SK-N-SH treated with all-trans-retinoic acid at 6 μM for 48 hours (cell line): ENCODE data around the gene TANGO2.

Experiments
- ATAC-seq: fragments of 200-7000 bp; cut with Tn5 transposase; 3 replicates; pipeline ENCODE4 v1.9.1; 2020; ENCODE audit warnings: mild to moderate bottlenecking, moderate library complexity
- ARNTL ChIP-seq: fragments of 450-650 bp; formaldehyde crosslinking; IDR thresholded peaks from 2 replicates; pipeline ENCODE4 v1.5.0; 2020; ENCODE audit warnings: low read depth, mild to moderate bottlenecking, moderate library complexity, borderline replicate concordance
- CSDC2 ChIP-seq: fragments of 250-450 bp; sonication (Bioruptor Pico); IDR thresholded peaks from 2 replicates; pipeline ENCODE4 v1.5.0; 2020; ENCODE audit warnings: mild to moderate bottlenecking, moderate library complexity
- GLIS3 ChIP-seq: fragments of 250-450 bp; sonication (Bioruptor Pico); IDR thresholded peaks from 2 replicates; pipeline ENCODE4 v1.5.0; 2020; ENCODE audit warnings: mild to moderate bottlenecking, moderate library complexity
- OSR1 ChIP-seq: fragments of 250-450 bp; sonication (Bioruptor Pico); IDR thresholded peaks from 2 replicates; pipeline ENCODE4 v1.8.0; 2022; ENCODE audit warnings: moderate library complexity, mild to moderate bottlenecking, inconsistent platforms
- PPARA ChIP-seq: fragments of 250-450 bp; sonication (Bioruptor Pico); IDR thresholded peaks from 2 replicates; pipeline ENCODE4 v1.5.0; 2020; ENCODE audit warnings: mild to moderate bottlenecking, borderline replicate concordance
- SNAI2 ChIP-seq: fragments of 250-450 bp; sonication (Bioruptor Pico); IDR thresholded peaks from 2 replicates; pipeline ENCODE4 v1.5.0; 2020; ENCODE audit warnings: mild to moderate bottlenecking, moderate library complexity
- TCF4 ChIP-seq: fragments of 250-450 bp; sonication (Bioruptor Pico); IDR thresholded peaks from 2 replicates; pipeline ENCODE4 v1.8.0; 2021; ENCODE audit warnings: mild to moderate bottlenecking, moderate library complexity, borderline replicate concordance
- TOX ChIP-seq: fragments of 250-450 bp; sonication (Bioruptor Pico); IDR thresholded peaks from 2 replicates; pipeline ENCODE4 v1.8.0; 2021; ENCODE audit warnings: mild to moderate bottlenecking, moderate library complexity, borderline replicate concordance
- ZC3H10 ChIP-seq: fragments of 250-450 bp; sonication (Bioruptor Pico); IDR thresholded peaks from 2 replicates; pipeline ENCODE4 v1.5.1; 2021; ENCODE audit warnings: mild to moderate bottlenecking, moderate library complexity
- ZFP3 ChIP-seq: fragments of 250-450 bp; sonication (Bioruptor Pico); IDR thresholded peaks from 2 replicates; pipeline ENCODE4 v1.5.0; 2020; ENCODE audit warnings: mild to moderate bottlenecking, moderate library complexity
- ZFP30 ChIP-seq: fragments of 450-650 bp; formaldehyde crosslinking; IDR thresholded peaks from 2 replicates; pipeline ENCODE4 v1.5.0; 2022; ENCODE audit warnings: mild to moderate bottlenecking, moderate library complexity
- ZNF565 ChIP-seq: fragments of 450-650 bp; formaldehyde crosslinking; conservative IDR thresholded peaks from 2 replicates; pipeline ENCODE4 v1.5.0; 2020; ENCODE audit warnings: low read depth, mild to moderate bottlenecking, moderate library complexity
- ZNF70 ChIP-seq: fragments of 450-650 bp; formaldehyde crosslinking; IDR thresholded peaks from 2 replicates; pipeline ENCODE4 v1.5.0; 2020; ENCODE audit warnings: mild to moderate bottlenecking, moderate library complexity
- ZNF8 ChIP-seq: fragments of 450-650 bp; formaldehyde crosslinking; IDR thresholded peaks from 2 replicates; pipeline ENCODE4 v1.5.0; 2020; ENCODE audit warnings: mild to moderate bottlenecking, moderate library complexity
- TF ChIP-seq, protein P1 (sequence below): fragments of 250-450 bp; sonication (Bioruptor Pico); IDR thresholded peaks from 2 replicates; pipeline ENCODE4 v1.5.1; 2020; ENCODE audit warnings: low read depth, mild to moderate bottlenecking, moderate library complexity
- TF ChIP-seq, protein P2 (sequence below): fragments of 250-450 bp; sonication (Bioruptor Pico); IDR thresholded peaks from 2 replicates; pipeline ENCODE4 v1.8.0; 2020; ENCODE audit warnings: mild to moderate bottlenecking, moderate library complexity, borderline replicate concordance
- TF ChIP-seq, protein P3 (sequence below): fragments of 250-450 bp; sonication (Bioruptor Pico); IDR thresholded peaks from 2 replicates; pipeline ENCODE4 v1.5.0; 2020; ENCODE audit warnings: mild to moderate bottlenecking, moderate library complexity
- TF ChIP-seq, protein P4 (sequence below): fragments of 250-450 bp; sonication (Bioruptor Pico); IDR thresholded peaks from 2 replicates; pipeline ENCODE4 v1.8.0; 2021; ENCODE audit warnings: low read depth, mild to moderate bottlenecking, moderate library complexity, borderline replicate concordance

TANGO2 gene

DNA sequence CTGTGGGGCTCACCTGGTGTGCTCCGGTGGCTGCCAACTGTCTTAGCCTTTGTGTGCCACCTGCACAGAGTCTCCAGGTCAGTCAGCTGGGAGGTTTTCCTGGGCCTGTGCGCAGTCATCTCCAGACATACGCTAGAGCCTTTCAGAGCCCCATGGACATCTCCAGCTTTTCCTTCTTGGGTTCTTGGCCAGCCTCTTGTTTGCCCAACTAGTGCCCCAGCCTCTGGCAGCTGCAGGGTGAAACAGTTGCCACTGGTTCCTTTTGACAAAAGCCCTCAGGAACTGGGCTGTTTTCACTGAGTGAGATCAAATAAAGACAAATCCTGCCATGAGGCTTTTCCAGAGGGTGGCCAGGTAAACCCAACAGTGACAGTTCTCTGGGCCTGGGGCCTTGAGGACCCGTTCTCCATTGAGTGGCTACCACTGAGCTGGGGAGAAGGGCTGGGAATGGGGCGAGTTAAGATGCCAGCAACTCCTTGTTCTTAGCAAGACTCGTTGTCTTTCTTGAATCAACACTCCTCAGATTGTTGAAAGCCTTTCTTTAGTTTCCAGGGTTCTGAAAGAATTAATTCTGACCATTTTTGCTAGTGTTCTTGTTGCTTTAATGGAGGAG, 78.3 kb downstream of the TANGO2 start:
- TF ChIP-seq, protein P1, sequence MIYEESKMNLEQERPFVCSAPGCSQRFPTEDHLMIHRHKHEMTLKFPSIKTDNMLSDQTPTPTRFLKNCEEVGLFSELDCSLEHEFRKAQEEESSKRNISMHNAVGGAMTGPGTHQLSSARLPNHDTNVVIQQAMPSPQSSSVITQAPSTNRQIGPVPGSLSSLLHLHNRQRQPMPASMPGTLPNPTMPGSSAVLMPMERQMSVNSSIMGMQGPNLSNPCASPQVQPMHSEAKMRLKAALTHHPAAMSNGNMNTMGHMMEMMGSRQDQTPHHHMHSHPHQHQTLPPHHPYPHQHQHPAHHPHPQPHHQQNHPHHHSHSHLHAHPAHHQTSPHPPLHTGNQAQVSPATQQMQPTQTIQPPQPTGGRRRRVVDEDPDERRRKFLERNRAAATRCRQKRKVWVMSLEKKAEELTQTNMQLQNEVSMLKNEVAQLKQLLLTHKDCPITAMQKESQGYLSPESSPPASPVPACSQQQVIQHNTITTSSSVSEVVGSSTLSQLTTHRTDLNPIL (CRISPR knock-in tag) = no peak
- TF ChIP-seq, protein P2, sequence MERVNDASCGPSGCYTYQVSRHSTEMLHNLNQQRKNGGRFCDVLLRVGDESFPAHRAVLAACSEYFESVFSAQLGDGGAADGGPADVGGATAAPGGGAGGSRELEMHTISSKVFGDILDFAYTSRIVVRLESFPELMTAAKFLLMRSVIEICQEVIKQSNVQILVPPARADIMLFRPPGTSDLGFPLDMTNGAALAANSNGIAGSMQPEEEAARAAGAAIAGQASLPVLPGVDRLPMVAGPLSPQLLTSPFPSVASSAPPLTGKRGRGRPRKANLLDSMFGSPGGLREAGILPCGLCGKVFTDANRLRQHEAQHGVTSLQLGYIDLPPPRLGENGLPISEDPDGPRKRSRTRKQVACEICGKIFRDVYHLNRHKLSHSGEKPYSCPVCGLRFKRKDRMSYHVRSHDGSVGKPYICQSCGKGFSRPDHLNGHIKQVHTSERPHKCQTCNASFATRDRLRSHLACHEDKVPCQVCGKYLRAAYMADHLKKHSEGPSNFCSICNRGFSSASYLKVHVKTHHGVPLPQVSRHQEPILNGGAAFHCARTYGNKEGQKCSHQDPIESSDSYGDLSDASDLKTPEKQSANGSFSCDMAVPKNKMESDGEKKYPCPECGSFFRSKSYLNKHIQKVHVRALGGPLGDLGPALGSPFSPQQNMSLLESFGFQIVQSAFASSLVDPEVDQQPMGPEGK (CRISPR knock-in tag) = no peak
- TF ChIP-seq PPARA (CRISPR knock-in tag) = no peak
- TF ChIP-seq ZNF8 (CRISPR knock-in tag) = no peak
- TF ChIP-seq ZFP3 (CRISPR knock-in tag) = no peak
- TF ChIP-seq ZNF70 (CRISPR knock-in tag) = no peak
- no peak for TF ChIP-seq ZFP30 (CRISPR knock-in tag)
- TF ChIP-seq, protein P3, sequence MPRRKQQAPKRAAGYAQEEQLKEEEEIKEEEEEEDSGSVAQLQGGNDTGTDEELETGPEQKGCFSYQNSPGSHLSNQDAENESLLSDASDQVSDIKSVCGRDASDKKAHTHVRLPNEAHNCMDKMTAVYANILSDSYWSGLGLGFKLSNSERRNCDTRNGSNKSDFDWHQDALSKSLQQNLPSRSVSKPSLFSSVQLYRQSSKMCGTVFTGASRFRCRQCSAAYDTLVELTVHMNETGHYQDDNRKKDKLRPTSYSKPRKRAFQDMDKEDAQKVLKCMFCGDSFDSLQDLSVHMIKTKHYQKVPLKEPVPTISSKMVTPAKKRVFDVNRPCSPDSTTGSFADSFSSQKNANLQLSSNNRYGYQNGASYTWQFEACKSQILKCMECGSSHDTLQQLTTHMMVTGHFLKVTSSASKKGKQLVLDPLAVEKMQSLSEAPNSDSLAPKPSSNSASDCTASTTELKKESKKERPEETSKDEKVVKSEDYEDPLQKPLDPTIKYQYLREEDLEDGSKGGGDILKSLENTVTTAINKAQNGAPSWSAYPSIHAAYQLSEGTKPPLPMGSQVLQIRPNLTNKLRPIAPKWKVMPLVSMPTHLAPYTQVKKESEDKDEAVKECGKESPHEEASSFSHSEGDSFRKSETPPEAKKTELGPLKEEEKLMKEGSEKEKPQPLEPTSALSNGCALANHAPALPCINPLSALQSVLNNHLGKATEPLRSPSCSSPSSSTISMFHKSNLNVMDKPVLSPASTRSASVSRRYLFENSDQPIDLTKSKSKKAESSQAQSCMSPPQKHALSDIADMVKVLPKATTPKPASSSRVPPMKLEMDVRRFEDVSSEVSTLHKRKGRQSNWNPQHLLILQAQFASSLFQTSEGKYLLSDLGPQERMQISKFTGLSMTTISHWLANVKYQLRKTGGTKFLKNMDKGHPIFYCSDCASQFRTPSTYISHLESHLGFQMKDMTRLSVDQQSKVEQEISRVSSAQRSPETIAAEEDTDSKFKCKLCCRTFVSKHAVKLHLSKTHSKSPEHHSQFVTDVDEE (CRISPR knock-in tag) = no peak
- TF ChIP-seq CSDC2 (CRISPR knock-in tag) = no peak
- no peak for TF ChIP-seq GLIS3 (CRISPR knock-in tag)
- TF ChIP-seq, all 23 proteins: peak for 0
- no peak for ATAC-seq

DNA sequence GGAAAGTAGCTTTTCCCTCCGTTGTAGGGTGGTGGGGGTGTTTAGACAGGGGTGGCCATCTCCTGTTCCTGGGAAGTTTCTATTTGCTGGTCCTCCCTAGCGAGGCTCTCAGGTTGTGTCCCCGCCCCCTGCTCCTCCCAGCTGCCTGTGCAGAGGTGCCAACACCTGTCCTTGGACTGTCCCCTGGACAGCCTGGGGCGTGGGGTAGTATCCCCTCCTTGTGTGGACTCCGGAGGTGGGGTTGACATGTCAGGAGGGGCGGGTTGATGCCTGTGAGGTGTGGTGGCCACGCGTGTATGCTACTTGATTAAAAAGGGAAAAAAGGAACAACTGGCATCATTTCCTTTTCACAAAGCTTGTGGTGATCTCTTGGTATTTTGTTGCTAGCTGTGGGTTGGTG, 80.7 kb downstream of the TANGO2 start:
- no peak for ATAC-seq
- TF ChIP-seq, protein P1 (CRISPR knock-in tag) = no peak
- TF ChIP-seq ZNF565 (CRISPR knock-in tag) = no peak
- TF ChIP-seq PPARA (CRISPR knock-in tag) = no peak
- no peak for TF ChIP-seq GLIS3 (CRISPR knock-in tag)
- TF ChIP-seq, protein P3 (CRISPR knock-in tag) = no peak
- TF ChIP-seq, protein P4, sequence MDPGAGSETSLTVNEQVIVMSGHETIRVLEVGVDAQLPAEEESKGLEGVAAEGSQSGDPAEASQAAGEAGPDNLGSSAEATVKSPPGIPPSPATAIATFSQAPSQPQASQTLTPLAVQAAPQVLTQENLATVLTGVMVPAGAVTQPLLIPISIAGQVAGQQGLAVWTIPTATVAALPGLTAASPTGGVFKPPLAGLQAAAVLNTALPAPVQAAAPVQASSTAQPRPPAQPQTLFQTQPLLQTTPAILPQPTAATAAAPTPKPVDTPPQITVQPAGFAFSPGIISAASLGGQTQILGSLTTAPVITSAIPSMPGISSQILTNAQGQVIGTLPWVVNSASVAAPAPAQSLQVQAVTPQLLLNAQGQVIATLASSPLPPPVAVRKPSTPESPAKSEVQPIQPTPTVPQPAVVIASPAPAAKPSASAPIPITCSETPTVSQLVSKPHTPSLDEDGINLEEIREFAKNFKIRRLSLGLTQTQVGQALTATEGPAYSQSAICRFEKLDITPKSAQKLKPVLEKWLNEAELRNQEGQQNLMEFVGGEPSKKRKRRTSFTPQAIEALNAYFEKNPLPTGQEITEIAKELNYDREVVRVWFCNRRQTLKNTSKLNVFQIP (CRISPR knock-in tag) = no peak
- no peak for TF ChIP-seq TOX (CRISPR knock-in tag)
- no peak for TF ChIP-seq TCF4 (CRISPR knock-in tag)
- no peak for TF ChIP-seq OSR1 (CRISPR knock-in tag)
- no peak for TF ChIP-seq ARNTL (CRISPR knock-in tag)
- TF ChIP-seq ZC3H10 (CRISPR knock-in tag) = no peak
- TF ChIP-seq, protein P2 (CRISPR knock-in tag) = no peak
- TF ChIP-seq ZFP3 (CRISPR knock-in tag) = no peak
- no peak for TF ChIP-seq CSDC2 (CRISPR knock-in tag)
- no peak for TF ChIP-seq SNAI2 (CRISPR knock-in tag)
- no peak for TF ChIP-seq ZNF70 (CRISPR knock-in tag)
- TF ChIP-seq ZNF8 (CRISPR knock-in tag) = no peak
